ENCODE measurements around the gene UNC93A.
"Not testable (repeated sequence)": the region's sequence is repeated elsewhere in the genome, so short reads cannot be mapped to it uniquely, and the experiment has no call there.

Gene UNC93A

DNA sequence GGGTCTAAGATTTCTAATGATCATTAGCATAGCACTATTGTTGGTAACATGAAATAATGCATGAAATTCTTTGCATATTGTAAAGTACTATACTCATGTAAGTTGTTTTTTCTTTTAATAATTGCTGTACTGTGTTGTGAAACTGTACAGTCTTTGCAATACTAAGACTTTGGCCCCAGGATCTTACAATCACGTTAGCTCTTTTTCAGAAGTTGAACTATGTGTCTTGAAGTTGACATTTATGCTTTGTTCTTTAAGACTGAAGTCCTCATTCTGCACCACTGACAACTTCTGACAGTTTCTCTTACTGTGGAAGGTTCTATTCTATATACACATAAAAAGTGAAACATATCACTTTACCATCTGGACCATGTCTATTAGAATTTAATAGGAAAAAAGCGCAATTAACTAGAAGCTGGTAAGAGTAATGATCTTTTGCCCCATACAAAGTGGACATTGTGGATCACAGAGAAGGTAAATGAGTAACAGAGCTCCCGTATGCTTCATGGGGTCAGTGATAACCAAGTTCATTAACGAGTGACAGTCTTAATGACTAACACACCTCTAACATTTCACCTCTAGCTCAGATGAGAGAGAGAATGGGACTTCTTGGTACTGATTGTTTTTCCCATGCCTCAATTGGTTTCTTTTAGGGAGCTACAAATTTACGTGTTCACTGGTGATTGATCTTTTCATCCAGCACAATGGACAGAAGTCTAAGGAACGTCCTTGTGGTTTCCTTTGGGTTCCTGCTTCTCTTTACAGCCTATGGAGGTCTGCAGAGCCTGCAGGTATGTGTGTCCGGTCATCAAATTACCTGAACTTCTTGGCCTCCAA lies at the start of gene UNC93A:
UNC93A (plus strand) TSS at position 530 of the 837 bp plus-strand sequence; CDS start at position 705, 175 bp downstream.
- TF ChIP-seq CTCF (IDR thresholded peaks at IDR 0.05; ENCODE audit: borderline replicate concordance, control extremely low read depth, extremely low read depth, insufficient read depth, missing control alignments), result no peak
- DNase-seq (ENCODE audit: low spot score), result no peak
- in situ Hi-C loops (cut with MboI; ENCODE audit: low sequenced_read_pairs, unreplicated experiment), result no loop called here

DNA sequence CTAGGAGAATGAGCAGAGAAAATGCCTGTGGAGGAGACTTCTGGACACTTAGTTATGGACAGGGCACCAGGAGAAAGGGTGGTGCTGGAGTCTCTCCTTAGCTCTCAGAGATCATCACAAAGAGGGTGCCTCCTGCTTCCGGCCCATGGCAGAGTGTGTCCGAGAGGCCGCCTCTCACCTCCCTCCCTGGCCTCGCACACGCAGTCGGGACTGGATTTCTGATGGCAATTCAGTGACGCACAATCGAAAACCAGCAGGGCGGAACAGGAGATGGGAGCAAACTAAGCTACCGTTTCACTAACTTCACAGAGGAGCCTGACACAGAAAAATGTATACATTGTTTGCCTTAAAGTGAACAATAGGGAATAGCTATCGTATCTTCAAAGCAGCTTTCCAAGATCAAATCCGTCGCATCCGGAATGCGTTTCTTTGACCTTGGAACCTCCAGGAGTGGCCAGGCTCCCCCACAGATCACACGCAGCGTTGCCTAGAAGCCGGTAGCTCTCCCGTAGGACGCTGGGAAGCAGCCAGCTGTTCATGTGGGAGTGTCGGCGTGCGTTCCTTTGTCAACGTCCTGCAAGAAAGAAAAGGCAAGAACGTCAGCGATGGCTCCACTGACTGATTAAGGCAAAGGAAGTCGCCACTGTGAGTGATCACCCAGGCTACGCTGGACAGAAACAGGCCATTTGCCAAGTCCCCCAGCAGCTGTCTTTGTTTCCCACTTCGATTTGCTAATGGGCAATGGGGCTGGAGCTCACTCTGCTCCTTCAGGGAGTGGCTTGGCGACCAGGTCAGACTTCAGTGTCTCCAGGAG lies 49.6 kb upstream of the UNC93A start:
- DNase-seq (ENCODE audit: low spot score), result not testable (repeated sequence)

GRCh38 chr6:167242135-167242506 lies 49.0 kb upstream of the UNC93A start:
- in situ Hi-C loops (cut with MboI; ENCODE audit: low sequenced_read_pairs, unreplicated experiment); DNase-seq (ENCODE audit: low spot score): not testable (repeated sequence)

More for the DNA sequence above, 49.6 kb upstream of the UNC93A start:
- in situ Hi-C loops (cut with MboI; ENCODE audit: low sequenced_read_pairs, unreplicated experiment), result not testable (repeated sequence)

DNA sequence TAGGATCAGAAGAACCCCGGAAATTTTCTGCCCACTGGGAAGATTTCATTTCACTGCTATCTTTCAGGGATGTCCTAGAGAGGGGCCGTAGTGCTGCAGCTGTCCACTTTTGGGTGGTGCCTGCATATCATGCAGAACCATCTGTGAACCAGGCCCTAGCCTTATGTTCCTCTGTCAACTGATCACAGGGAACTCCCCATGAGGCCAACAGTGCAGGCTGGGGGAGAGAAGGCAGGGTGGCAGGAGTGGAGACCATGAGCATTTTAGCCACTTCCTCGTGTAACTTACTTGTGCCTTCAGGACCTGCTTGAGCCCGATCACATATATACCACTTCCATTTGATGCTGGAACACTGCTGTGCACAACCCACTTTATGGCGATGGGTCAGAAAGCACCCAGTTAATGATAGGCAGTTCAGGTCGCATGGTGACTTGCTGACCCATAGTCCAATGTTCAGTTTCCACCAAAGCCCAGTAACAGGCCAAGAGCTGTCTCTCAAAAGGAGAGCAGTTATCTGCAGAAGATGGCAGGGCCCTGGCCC lies 48.5 kb upstream of the UNC93A start:
- in situ Hi-C loops (cut with MboI; ENCODE audit: low sequenced_read_pairs, unreplicated experiment); DNase-seq (ENCODE audit: low spot score): not testable (repeated sequence)

DNA sequence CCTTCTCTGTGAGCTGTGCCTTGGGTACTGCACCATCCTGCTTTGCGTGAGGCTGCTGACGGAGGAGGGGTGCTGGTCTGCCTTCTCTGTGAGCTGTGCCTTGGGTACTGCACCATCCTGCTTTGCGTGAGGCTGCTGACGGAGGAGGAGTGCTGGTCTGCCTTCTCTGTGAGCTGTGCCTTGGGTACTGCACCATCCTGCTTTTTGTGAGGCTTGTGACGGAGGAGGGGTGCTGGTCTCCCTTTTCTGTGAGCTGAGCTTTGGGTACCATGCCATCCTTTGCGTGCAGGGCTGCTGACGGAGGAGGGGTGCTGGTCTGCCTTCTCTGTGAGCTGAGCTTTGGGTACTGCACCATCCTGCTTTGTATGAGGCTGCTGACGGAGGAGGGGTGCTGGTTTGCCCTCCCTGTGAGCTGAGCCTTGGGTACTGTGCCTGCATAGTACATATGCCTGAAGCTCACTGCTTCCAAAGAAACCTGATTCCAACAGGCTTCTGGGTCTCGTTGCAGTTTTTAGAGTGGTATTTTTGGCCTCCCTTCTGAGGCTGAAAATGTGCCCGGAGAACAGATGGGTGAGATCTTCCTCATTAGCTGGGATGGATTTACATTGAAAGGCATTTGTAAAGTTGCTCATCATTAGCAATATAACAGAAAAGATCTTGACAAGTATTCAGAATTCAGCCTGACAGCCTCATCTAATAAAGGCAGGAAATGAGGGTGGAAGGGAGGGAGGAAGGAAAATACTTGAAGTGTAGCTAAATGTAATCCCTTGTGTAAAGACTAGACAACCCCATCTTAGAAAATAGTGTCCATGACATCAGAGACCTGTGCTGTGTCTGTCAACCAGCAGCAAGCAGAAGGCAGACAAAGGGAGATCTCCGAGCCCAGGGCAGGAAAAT lies 46.8 kb upstream of the UNC93A start:
- DNase-seq (ENCODE audit: low spot score), result no peak
- in situ Hi-C loops (cut with MboI; ENCODE audit: low sequenced_read_pairs, unreplicated experiment), result no loop called here
- no peak for TF ChIP-seq CTCF (IDR thresholded peaks at IDR 0.05; ENCODE audit: borderline replicate concordance, control extremely low read depth, extremely low read depth, insufficient read depth, missing control alignments)

DNA sequence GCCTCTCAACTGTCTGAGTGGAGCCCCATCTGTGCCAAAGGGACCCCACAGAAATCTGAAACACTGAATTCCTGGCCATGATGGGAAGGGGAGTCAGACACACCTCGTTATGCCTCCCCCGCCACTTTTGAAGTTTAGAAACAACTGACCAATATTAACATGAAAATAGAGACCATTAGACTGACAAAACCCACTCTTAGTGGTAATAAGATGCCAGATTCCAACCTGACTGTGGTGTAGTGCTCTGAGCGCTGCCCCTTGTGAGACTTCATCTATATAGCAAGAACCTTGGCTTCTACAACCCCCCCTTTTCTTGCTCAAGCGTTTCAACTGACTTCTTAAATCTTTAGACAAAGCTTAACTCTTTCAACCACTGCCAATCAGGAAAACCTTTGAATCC lies 46.1 kb upstream of the UNC93A start:
- no peak for TF ChIP-seq CTCF (IDR thresholded peaks at IDR 0.05; ENCODE audit: borderline replicate concordance, control extremely low read depth, extremely low read depth, insufficient read depth, missing control alignments)
- in situ Hi-C loops (cut with MboI; ENCODE audit: low sequenced_read_pairs, unreplicated experiment), result no loop called here
- DNase-seq (ENCODE audit: low spot score), result no peak

GRCh38 chr6:167245591-167245990 lies 45.5 kb upstream of the UNC93A start:
- DNase-seq (ENCODE audit: low spot score), result no peak
- no peak for TF ChIP-seq CTCF (IDR thresholded peaks at IDR 0.05; ENCODE audit: borderline replicate concordance, control extremely low read depth, extremely low read depth, insufficient read depth, missing control alignments)
- in situ Hi-C loops (cut with MboI; ENCODE audit: low sequenced_read_pairs, unreplicated experiment), result no loop called here

Measured in GM13976 (cell line).